SU-DHL-6 (cell line): Measurements from ENCODE around the gene MARK1.

Experiments used
- H2AFZ ChIP-seq: fragments of 200-600 bp; sonication (generic); 2 replicates; pipeline ENCODE4 v1.6.1; 2014; ENCODE audit warnings: low read depth, mild to moderate bottlenecking, moderate library complexity, mixed read lengths, antibody characterized with exemption, low read length; ENCODE audit not compliant: severe bottlenecking
- H3F3A ChIP-seq: fragments of 200-600 bp; shearing (Covaris generic); 2 replicates; pipeline ENCODE4 v1.6.0; 2016; ENCODE audit warnings: antibody characterized with exemption, mild to moderate bottlenecking; ENCODE audit not compliant: insufficient read depth
- H3K27ac ChIP-seq: fragments of 200-600 bp; sonication (generic); 2 replicates; pipeline ENCODE4 v1.5.1; 2016; ENCODE audit warnings: low read depth, mild to moderate bottlenecking, low read length, moderate library complexity, mixed read lengths
- H3K27me3 ChIP-seq: fragments of 200-600 bp; sonication (generic), shearing (Covaris generic); 2 replicates; pipeline ENCODE4 v1.6.0; 2014; ENCODE audit warnings: mild to moderate bottlenecking, low read length
- H3K36me3 ChIP-seq: fragments of 200-600 bp; sonication (generic); 2 replicates; pipeline ENCODE4 v1.6.1; 2014; ENCODE audit warnings: mild to moderate bottlenecking, low read length, mixed read lengths
- H3K4me2 ChIP-seq: fragments of 300-600, 200-600 bp; shearing (Covaris generic), sonication (generic); 2 replicates; pipeline ENCODE4 v1.6.0; 2014; ENCODE audit warnings: low read length, low read depth, mild to moderate bottlenecking; ENCODE audit not compliant: poor library complexity, severe bottlenecking
- H3K4me3 ChIP-seq: fragments of 200-600 bp; sonication (generic); 2 replicates; pipeline ENCODE4 v1.5.1; 2014; ENCODE audit warnings: antibody characterized with exemption, low read length, mild to moderate bottlenecking, mixed read lengths; ENCODE audit not compliant: insufficient read depth, poor library complexity, severe bottlenecking
- H3K79me2 ChIP-seq: fragments of 200-600 bp; sonication (generic); 2 replicates; pipeline ENCODE4 v1.6.1; 2014; ENCODE audit warnings: mild to moderate bottlenecking, low read length, moderate library complexity; ENCODE audit not compliant: insufficient read depth
- H3K9ac ChIP-seq: fragments of 200-600 bp; sonication (generic); 2 replicates; pipeline ENCODE4 v1.7.0; 2014; ENCODE audit warnings: mild to moderate bottlenecking, low read length
- H3K9me2 ChIP-seq: fragments of 200-600 bp; sonication (generic); replicated peaks from 2 replicates; pipeline ENCODE4 v1.6.1; 2014; ENCODE audit warnings: low read length; ENCODE audit not compliant: insufficient read depth
- H3K9me3 ChIP-seq: fragments of 200-600 bp; sonication (generic); 2 replicates; pipeline ENCODE4 v1.6.1; 2014; ENCODE audit warnings: low read length, mixed read lengths; ENCODE audit not compliant: insufficient read depth
- H4K20me1 ChIP-seq: fragments of 200-600 bp; sonication (generic); 2 replicates; pipeline ENCODE4 v1.6.1; 2014; ENCODE audit warnings: low read depth, mild to moderate bottlenecking, antibody characterized with exemption, low read length, moderate library complexity, mixed read lengths
- EZH2phosphoT487 ChIP-seq: fragments of 200-600 bp; sonication (generic), shearing (Covaris generic); conservative IDR thresholded peaks from 2 replicates; pipeline ENCODE4 v1.6.1; 2018; ENCODE audit warnings: mild to moderate bottlenecking, antibody characterized with exemption, low read length, moderate library complexity, mixed read lengths
- TF ChIP-seq, protein P1 (sequence below): fragments of 200-600 bp; sonication (generic); IDR thresholded peaks from one replicate; pipeline ENCODE4 v1.5.1; 2017; ENCODE audit warnings: antibody characterized with exemption, mild to moderate bottlenecking, low read length, moderate library complexity; ENCODE audit not compliant: insufficient read depth, poor library complexity, severe bottlenecking

MARK1 gene

GRCh38 chr1:220572416-220572815, 44.5 kb downstream of the MARK1 start:
- Histone ChIP-seq H3K36me3 (no peaks in the 10 kb centered on the region), H3K27me3 (no peaks in the 10 kb centered on the region), H3K27ac (no peak overlapping the region), H3K9ac (no peak overlapping the region), H4K20me1 (no peaks in the 10 kb centered on the region), H3K9me2 (no peaks in the 10 kb centered on the region), H2AFZ (no peak overlapping the region), H3K4me2 (no peak overlapping the region), H3K9me3 (no peaks in the 10 kb centered on the region), H3K79me2 (no peaks in the 10 kb centered on the region), H3F3A (no peaks in the 10 kb centered on the region), H3K4me3 (no peak overlapping the region)
- TF ChIP-seq EZH2phosphoT487: no peak
- TF ChIP-seq, protein P1, sequence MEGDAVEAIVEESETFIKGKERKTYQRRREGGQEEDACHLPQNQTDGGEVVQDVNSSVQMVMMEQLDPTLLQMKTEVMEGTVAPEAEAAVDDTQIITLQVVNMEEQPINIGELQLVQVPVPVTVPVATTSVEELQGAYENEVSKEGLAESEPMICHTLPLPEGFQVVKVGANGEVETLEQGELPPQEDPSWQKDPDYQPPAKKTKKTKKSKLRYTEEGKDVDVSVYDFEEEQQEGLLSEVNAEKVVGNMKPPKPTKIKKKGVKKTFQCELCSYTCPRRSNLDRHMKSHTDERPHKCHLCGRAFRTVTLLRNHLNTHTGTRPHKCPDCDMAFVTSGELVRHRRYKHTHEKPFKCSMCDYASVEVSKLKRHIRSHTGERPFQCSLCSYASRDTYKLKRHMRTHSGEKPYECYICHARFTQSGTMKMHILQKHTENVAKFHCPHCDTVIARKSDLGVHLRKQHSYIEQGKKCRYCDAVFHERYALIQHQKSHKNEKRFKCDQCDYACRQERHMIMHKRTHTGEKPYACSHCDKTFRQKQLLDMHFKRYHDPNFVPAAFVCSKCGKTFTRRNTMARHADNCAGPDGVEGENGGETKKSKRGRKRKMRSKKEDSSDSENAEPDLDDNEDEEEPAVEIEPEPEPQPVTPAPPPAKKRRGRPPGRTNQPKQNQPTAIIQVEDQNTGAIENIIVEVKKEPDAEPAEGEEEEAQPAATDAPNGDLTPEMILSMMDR: no peak

DNA sequence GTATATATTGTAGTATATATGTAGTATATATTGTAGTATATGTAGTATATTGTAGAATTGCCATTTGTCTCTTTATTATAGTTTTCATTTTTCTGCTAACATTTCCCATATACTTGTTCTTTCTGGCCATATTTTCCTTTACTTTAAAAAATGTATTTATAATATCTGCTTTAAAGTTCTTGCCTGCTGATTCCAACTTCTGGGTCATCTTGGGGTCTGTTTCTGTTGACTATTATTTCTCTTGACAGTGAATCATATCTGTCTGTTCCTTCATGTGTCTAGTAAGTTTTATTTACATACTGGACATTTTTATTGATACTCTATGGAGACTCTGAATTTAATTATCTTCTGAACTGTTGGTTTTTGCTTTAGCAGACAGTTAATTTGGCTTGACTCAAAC, 45.9 kb downstream of the MARK1 start:
- Histone ChIP-seq H3K4me3 (no peak overlapping the region), H3F3A (no peaks in the 10 kb centered on the region), H3K27me3 (no peaks in the 10 kb centered on the region), H3K9me3 (no peaks in the 10 kb centered on the region), H4K20me1 (no peaks in the 10 kb centered on the region), H3K9me2 (no peaks in the 10 kb centered on the region), H2AFZ (no peak overlapping the region), H3K4me2 (no peak overlapping the region), H3K9ac (no peak overlapping the region), H3K79me2 (no peaks in the 10 kb centered on the region), H3K36me3 (no peaks in the 10 kb centered on the region), H3K27ac (no peak overlapping the region)
- TF ChIP-seq, protein P1: no peak
- no peak for TF ChIP-seq EZH2phosphoT487

- Histone ChIP-seq H3K27me3 (no peaks in the 10 kb centered on the region), H3K9ac (no peak overlapping the region), H3K27ac (no peak overlapping the region), H3K4me3 (no peak overlapping the region), H3K9me2 (no peaks in the 10 kb centered on the region), H3K79me2 (no peaks in the 10 kb centered on the region), H3K9me3 (no peaks in the 10 kb centered on the region), H3K36me3 (no peaks in the 10 kb centered on the region), H2AFZ (no peak overlapping the region), H4K20me1 (no peaks in the 10 kb centered on the region), H3F3A (no peaks in the 10 kb centered on the region), H3K4me2 (no peak overlapping the region)
- TF ChIP-seq, protein P1: no peak
- no peak for TF ChIP-seq EZH2phosphoT487
Observed at GRCh38 chr1:220575718-220576497, 48.0 kb downstream of the MARK1 start.
